DMS 273 (cell line): ENCODE measurements around the gene CTNNBL1.

ENCODE experiments used
- DNase-seq: peaks from one replicate; lab custom pipeline; 2025; ENCODE audit not compliant: unreplicated experiment; lab: John Stamatoyannopoulos, UW

CTNNBL1 gene

DNA sequence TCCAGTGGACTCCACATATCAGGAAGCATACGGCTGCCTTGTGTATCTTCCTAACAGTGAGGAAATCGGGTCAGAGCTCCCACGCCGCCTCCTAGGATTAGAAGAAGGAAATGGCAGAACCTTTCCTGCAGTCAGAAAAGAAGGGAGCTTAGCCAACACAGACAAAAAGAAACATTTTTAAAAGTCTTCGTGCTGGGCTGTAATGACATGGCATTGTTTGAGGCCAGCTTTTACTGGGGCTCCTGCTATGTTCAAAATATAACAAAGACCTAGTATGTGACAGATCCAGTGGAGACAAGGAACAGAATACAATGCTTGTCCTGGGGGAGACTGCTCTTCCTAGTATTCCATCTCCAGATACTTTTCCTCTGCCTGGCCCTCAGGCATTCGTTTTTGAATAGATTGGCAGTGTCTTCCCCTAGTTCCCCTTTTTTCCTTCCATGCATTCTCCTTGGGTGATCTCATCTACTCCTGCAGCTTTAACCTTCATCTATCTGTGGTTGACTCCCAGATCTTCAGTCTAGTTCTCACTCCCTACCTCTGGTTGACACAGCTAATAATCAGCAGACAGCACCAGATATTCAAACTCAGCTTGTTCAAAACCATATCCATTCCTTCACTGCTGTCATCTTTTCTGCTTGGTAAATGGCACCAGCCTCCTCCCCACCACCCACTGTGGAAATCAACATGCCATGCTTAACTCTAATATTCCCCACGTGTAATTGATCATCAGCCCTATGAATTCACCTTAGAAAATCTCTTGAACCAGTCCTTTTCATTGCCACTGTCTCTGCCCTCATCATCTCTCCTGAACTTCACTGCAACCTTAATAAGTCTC is 114.6 kb downstream of the CTNNBL1 start:
- DNase-seq, result no peak

DNA sequence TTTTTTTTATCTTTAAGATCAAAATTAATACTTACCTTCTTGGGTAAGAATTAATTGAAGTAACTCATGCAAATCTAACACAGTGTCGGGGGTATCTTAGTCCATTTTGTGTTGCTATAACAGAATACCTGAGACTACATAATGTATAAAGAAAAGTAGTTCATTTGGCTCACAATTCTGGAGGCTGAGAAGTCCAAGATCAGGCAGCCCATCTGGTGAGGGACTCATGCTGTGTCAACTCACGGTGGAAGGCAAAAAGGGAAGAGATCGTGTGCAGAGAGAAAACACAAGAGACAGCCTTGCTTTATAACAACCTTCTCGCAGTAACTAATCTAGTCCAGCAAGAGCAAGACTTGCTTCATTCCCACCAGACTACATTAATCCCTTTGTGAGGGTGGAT is 116.2 kb downstream of the CTNNBL1 start:
- no peak for DNase-seq

GRCh38 chr20:37816003-37816402 is 122.2 kb downstream of the CTNNBL1 start:
- DNase-seq, result no peak

DNA sequence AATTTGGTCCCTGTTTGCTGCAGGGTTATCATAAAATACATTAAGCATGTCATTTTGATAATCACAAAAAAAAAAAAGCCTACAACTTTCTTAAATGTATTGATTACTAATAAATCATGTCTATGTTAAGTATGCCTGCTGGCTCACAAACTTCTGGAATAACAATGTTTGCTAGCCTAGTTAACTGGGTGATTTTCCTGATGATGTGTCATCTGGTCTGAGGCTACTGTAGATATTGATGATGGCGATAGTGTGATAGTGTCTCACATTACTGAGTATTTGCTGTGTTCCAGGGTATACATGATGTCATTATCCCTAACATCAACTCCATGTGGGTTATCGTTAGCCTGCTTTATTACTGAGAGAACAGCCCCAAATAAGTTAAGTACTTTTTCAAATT is 122.9 kb downstream of the CTNNBL1 start:
- no peak for DNase-seq

DNA sequence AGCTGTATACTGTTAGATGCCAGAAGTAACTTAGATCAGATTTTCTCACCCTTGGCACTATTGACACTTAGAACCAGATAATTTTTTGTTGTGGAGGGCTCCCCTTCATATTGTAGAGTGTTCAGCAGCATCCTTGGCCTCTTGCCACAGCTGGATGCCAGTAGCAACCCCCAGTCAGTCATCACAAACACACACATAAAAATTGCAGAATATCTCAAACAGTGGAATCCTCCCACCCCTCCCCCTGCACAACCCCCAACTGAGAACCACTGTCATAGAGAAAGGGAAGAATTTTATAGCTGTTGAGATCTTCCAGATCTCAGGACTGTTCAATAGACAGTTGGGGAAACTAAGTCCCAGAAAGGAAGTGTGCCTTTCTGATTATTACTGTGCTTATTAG is 127.9 kb downstream of the CTNNBL1 start:
- no peak for DNase-seq

DNA sequence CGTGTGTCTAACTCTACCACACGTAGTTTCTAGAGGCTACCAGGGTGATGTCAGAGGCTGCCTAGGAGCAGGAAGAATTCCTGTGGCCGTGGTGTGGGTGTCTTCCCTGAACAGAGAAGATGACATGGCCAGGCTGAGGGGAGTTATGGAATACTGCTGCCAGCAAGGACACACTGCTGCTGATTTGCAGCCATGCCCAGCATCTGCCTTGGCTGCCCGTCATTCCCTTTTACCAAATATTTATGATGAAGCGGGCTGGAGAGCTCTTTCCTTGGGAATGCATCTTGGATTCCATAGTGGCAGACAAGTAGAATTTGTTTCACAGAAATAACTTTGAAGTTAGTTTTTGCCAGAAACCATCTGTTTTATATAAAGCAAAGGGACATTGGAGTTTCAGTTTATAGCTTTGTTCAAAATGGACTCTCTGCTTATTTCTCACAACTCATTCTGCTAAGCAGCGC is 128.3 kb downstream of the CTNNBL1 start:
- DNase-seq, result no peak

DNA sequence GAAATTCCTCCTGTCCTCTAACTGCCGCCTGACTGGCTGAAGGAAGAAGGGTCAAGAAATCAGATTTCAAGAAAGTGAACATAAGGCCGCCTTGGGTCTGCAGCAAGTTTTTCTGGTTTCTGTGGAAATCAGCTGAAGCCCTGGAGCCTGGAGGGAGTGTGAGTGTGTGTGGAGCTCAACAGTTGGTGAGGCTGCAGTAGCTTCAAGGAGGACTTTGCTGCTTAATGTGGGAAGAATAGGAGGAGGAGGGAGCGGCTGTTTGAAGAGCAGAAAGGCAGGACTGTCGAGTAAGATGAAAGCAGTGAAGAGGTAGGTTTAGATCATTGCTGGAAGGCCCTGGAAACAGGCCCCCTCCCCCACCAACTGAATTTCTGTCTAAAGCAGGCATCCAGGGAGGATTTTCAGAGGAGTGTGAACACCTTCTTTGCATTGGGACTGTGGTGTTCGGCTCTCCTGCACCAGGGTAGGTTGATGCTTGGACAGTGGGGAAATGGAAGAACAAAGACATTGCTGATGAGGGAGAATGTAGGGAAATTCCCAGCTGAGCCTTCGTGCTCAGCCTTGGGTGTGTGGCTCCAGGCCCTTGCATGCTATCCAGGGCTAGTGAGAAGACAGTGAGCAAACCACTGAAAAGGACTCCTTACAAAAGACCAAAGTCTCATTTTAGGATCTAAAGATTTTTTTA is 129.6 kb downstream of the CTNNBL1 start:
- no peak for DNase-seq

DNA sequence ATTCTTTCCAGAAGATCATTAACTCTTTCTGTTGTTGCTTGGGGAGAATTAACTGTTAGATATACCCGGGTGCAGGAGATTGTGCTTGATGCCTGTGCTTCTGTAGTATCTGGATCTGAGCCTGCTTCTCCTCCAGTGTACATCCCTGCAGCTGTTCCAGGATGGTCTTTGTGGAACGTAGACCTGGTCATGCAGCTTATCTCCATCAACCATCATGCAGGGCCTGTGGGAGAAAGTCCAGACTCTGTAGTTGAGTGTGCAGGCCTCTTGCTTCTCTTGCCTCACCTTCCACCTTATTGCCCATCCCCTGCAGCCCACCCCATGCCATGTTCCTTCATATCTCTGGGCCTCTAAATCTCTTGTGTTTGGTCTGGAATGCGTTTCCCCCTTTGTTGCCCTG is 133.8 kb downstream of the CTNNBL1 start:
- DNase-seq, result no peak

GRCh38 chr20:37828684-37829083 is 134.9 kb downstream of the CTNNBL1 start:
- DNase-seq, result no peak

DNA sequence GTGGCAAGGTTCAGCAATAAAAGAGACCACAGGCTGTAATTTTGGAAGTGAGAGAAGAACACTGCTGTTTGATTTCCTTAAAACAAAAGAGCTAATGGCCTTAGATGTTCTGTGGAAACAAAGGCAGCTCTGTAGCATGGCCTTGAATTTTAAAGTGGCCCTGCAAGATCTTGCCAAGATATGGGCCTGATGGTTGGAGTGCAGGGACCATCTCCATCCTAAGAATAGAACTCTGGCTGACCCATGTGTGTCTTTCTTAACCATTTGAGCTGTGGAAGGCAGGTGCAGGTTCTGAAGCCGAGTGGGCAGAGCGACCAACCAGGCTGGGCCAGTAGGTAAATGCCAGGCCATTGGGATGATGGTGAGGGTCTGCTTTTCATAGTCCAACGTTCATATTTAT is 135.3 kb downstream of the CTNNBL1 start:
- DNase-seq, result no peak

GRCh38 chr20:37833221-37833896 is 139.5 kb downstream of the CTNNBL1 start:
- no peak for DNase-seq

DNA sequence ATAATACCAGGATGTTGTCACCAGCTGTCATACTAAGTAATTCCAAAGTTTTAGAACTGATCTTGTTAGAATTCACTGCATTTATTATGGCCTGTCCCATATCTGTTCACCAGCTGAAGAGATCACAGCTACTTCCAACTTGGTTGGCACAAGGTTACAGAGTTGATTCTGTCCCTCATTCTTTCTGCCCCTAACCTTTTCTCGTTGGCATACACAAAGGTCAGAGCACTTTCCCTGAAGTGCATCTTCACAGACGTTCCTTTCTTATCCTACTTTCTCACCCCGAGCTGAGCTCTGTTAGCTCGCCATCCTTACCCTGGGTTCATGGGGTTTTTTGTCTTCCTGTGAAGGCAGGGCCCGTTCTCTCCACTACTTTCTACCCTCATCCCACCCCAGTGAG is 143.1 kb downstream of the CTNNBL1 start:
- DNase-seq, result no peak

DNA sequence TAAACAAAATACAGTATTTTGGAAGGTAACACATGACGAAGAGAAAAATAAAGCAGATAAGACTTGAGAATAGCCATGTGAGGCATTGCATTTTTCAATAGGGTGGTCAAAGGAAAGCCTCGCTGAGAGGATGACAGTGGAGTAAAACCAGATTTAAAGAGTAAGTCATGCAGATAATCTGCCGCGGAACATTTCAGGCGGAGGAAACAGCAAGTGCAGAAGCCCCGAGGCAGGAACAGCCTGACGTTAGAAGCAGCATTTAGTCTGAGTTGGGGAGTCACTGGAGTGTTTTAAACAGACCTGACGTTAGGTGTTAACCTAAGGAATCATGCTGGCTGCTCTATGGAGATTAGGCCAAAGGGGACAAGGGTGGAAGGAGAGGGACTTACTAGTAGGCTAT is 144.1 kb downstream of the CTNNBL1 start:
- no peak for DNase-seq

DNA sequence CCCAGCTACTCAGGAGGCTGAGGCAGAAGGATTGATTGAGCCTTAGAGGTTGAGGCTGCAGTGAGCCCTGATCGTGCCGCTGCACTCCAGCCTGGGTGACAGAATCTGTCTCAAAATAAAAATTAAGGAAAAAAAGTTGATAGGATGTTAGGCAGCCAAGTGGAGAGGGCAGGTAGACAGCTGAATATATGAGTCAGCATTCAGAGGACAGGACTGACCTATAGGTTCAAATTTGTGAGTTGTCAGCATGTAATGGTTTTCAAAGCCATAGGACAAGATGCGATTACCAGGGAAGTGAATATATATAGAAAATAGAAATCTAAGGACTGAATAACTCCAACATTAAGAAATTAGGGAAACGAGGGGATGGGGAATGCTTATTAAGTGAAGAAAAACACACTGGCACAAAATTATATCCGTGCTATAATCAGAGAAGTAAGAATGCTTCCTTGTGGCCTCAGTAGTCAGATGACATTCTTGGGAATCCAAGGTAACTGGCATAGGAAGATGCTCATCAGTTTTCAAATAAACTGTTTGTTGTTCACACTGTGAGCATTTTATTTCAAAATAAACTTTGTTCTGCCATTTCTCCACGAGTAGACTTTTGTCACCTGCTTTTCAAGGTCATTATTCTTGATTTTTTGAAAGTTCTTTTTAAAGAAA is 145.1 kb downstream of the CTNNBL1 start:
- no peak for DNase-seq

- no peak for DNase-seq
Measured at GRCh38 chr20:37839432-37839827, 145.6 kb downstream of the CTNNBL1 start.

GRCh38 chr20:37839955-37840354 is 146.1 kb downstream of the CTNNBL1 start:
- DNase-seq, result no peak

DNA sequence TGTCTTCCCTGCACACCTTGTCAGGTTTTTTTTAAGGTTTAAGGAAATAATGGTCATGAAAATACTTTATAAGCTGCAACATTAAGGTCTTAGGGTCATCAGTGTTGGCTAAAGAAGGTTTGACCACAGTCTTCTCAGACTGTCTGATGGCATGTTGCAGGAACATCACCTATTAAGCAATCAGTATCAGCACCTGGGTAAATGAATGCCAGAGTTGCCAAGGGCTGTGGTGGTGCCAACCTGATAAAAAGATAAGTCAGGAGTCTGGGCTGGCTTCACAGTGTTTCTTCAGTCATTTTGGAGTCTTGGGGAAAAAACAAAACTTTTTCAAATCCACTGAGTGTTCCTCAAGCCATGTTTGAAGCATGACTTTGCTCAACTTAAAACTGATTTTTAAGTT is 147.6 kb downstream of the CTNNBL1 start:
- no peak for DNase-seq

- DNase-seq, result no peak
Measured at GRCh38 chr20:37841971-37842370, 148.1 kb downstream of the CTNNBL1 start.

GRCh38 chr20:37845241-37845681 is 151.4 kb downstream of the CTNNBL1 start:
- no peak for DNase-seq

DNA sequence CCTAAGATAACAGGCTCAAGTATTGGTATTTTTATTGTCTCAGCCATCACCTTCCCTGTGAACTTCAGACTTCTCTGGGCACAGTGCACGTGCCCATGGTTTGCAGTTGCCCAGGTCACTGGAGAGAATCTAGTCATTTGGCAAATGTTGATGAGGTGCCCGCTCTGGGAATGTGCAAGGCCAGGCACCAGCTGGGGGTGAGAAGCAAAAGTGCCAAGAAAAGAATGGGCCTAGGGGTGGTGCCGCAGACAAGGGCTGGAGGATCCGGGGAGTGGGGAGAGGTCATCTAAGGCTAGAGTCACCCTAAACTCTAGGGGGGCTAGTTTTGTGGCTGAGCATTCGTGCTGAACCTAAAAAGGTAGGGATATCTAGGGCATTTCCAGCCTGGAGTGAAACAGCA is 152.0 kb downstream of the CTNNBL1 start:
- no peak for DNase-seq

GRCh38 chr20:37846573-37846972 is 152.7 kb downstream of the CTNNBL1 start:
- no peak for DNase-seq
